ENCODE results near the gene RALGAPA1.

- TF ChIP-seq EZH2 (IDR thresholded peaks at IDR 0.05; ENCODE audit: low read length, missing control alignments) = no peak
- TF ChIP-seq CTCF (conservative IDR thresholded peaks at IDR 0.05 in 1 of 2, IDR thresholded peaks at IDR 0.05 in 1 of 2; ENCODE audit: low read depth in 1 of 2, low read length in 2 of 2) = no peak
Observed at GRCh38 chr14:35607380-35607779, 201.7 kb downstream of the RALGAPA1 start.

All from fibroblast of lung (primary cell).